PC-3 (cell line): ENCODE results near the gene CMKLR1.

Experiments used
- EZH2 ChIP-seq: fragments of 300-600 bp; sonication (generic); IDR thresholded peaks from one replicate; pipeline ENCODE4 v1.6.1; 2017; ENCODE audit warnings: antibody characterized with exemption, mild to moderate bottlenecking, low read length; ENCODE audit not compliant: unreplicated experiment
- EZH2phosphoT487 ChIP-seq: fragments of 300-600 bp; sonication (generic); IDR thresholded peaks from 2 replicates; pipeline ENCODE4 v1.6.1; 2018; ENCODE audit warnings: mild to moderate bottlenecking, antibody characterized with exemption, low read length, borderline replicate concordance
- TF ChIP-seq, protein P1 (sequence below): fragments of 300-600 bp; sonication (generic); conservative IDR thresholded peaks from 2 replicates; pipeline ENCODE4 v1.5.1; 2017; ENCODE audit warnings: antibody characterized with exemption, low read depth, mild to moderate bottlenecking, low read length

DNA sequence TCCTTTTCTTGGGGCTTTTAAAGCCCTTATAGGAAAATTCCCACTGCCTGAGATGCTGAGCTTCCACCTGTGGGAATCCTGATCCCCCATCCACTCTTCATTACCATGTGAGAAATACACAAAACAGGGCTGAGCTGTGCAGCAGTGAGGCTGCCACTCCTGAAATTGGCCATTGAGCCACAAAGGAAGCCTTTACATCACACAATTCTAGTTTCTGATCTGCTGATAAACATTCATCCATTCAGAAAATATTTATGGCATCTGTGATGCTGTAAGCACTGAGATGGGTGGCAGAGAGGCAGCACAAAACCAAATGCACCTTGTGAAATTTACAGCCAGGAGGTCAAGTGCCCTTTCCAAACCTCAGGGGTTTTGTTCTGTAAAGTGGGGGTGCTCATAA, 26.2 kb upstream of the CMKLR1 start:
- no peak for TF ChIP-seq EZH2
- TF ChIP-seq, protein P1, sequence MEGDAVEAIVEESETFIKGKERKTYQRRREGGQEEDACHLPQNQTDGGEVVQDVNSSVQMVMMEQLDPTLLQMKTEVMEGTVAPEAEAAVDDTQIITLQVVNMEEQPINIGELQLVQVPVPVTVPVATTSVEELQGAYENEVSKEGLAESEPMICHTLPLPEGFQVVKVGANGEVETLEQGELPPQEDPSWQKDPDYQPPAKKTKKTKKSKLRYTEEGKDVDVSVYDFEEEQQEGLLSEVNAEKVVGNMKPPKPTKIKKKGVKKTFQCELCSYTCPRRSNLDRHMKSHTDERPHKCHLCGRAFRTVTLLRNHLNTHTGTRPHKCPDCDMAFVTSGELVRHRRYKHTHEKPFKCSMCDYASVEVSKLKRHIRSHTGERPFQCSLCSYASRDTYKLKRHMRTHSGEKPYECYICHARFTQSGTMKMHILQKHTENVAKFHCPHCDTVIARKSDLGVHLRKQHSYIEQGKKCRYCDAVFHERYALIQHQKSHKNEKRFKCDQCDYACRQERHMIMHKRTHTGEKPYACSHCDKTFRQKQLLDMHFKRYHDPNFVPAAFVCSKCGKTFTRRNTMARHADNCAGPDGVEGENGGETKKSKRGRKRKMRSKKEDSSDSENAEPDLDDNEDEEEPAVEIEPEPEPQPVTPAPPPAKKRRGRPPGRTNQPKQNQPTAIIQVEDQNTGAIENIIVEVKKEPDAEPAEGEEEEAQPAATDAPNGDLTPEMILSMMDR: no peak
- TF ChIP-seq EZH2phosphoT487: no peak
